HG03066 (cell line): Measurements from ENCODE around the gene IL20.
"Not testable (repeated sequence)": the region's sequence is repeated elsewhere in the genome, so short reads cannot be mapped to it uniquely, and the experiment has no call there.

Experiments used
- ATAC-seq: cut with Tn5 transposase; IDR thresholded peaks from one replicate; pipeline ENCODE4 v1.9.1; 2021; ENCODE audit warnings: low read depth; ENCODE audit not compliant: unreplicated experiment

IL20 gene

GRCh38 chr1:206841609-206842323 lies 23.7 kb upstream of the IL20 start:
- no peak for ATAC-seq

GRCh38 chr1:206842854-206843253 lies 22.6 kb upstream of the IL20 start:
- no peak for ATAC-seq

GRCh38 chr1:206843626-206844025 lies 21.8 kb upstream of the IL20 start:
- ATAC-seq = no peak

GRCh38 chr1:206846487-206846886 lies 18.9 kb upstream of the IL20 start:
- no peak for ATAC-seq

GRCh38 chr1:206847337-206847834 lies 18.0 kb upstream of the IL20 start:
- no peak for ATAC-seq

- no peak for ATAC-seq
Measured at GRCh38 chr1:206847946-206848345, 17.5 kb upstream of the IL20 start.

GRCh38 chr1:206850401-206850800 lies 15.0 kb upstream of the IL20 start:
- no peak for ATAC-seq

GRCh38 chr1:206851341-206852010 lies 13.9 kb upstream of the IL20 start:
- no peak for ATAC-seq

GRCh38 chr1:206852662-206853061 lies 12.8 kb upstream of the IL20 start:
- ATAC-seq = not testable (repeated sequence)

GRCh38 chr1:206853696-206854095 lies 11.7 kb upstream of the IL20 start:
- not testable (repeated sequence) for ATAC-seq

- ATAC-seq = no peak
Measured at GRCh38 chr1:206854401-206855129, 10.9 kb upstream of the IL20 start.

- no peak for ATAC-seq
Measured at GRCh38 chr1:206855859-206856258, 9.6 kb upstream of the IL20 start.

- no peak for ATAC-seq
Measured at GRCh38 chr1:206856674-206857464, 8.6 kb upstream of the IL20 start.

- ATAC-seq = no peak
Measured at GRCh38 chr1:206859082-206859521, 6.3 kb upstream of the IL20 start.

GRCh38 chr1:206860165-206860564 lies 5.3 kb upstream of the IL20 start:
- ATAC-seq = no peak

- ATAC-seq = no peak
Measured at GRCh38 chr1:206863266-206863665, 2.2 kb upstream of the IL20 start.

GRCh38 chr1:206866062-206866461 lies 639 bp downstream of the IL20 start:
- ATAC-seq = no peak

GRCh38 chr1:206867239-206867638 lies 1.8 kb downstream of the IL20 start:
- no peak for ATAC-seq

GRCh38 chr1:206867716-206868115 lies 2.3 kb downstream of the IL20 start:
- ATAC-seq = no peak

GRCh38 chr1:206868264-206868663 lies 2.8 kb downstream of the IL20 start:
- no peak for ATAC-seq

- ATAC-seq = no peak
Measured at GRCh38 chr1:206872139-206872538, 6.7 kb downstream of the IL20 start.
